HCT116 (cell line): ENCODE results near the gene CELA2B.

ENCODE experiments used
- CEBPB ChIP-seq: IDR thresholded peaks from 2 replicates; pipeline ENCODE4 v1.6.1; 2012; ENCODE audit warnings: low read depth
- CTCF ChIP-seq, 3 experiments: fragments of 200-600 bp in 1 of 3; sonication (generic) in 1 of 3; IDR thresholded peaks in 2 of 3; conservative IDR thresholded peaks in 1 of 3; 2 replicates each; pipeline ENCODE4 v1.5.1; 2012 to 2017; ENCODE audit warnings: low read depth in 2 of 3, low read length in 2 of 3, antibody characterized with exemption in 1 of 3, borderline replicate concordance in 1 of 3, control low read depth in 1 of 3, mild to moderate bottlenecking in 1 of 3, mixed read lengths in 1 of 3, mixed run types in 1 of 3, moderate library complexity in 1 of 3; ENCODE audit not compliant: insufficient read depth in 1 of 3
- EGR1 ChIP-seq: IDR thresholded peaks from 2 replicates; pipeline ENCODE4 v1.6.1; 2012; ENCODE audit warnings: low read depth
- JUND ChIP-seq: IDR thresholded peaks from 2 replicates; pipeline ENCODE4 v1.6.1; 2012
- MAX ChIP-seq: IDR thresholded peaks from 2 replicates; pipeline ENCODE4 v1.6.1; 2012
- POLR2A ChIP-seq: IDR thresholded peaks from 2 replicates; pipeline ENCODE4 v1.7.0; 2011; ENCODE audit warnings: borderline replicate concordance; ENCODE audit not compliant: insufficient read depth, insufficient read length; ENCODE audit errors: extremely low read depth
- RAD21 ChIP-seq: IDR thresholded peaks from 2 replicates; pipeline ENCODE4 v1.6.1; 2012; ENCODE audit warnings: low read depth, mild to moderate bottlenecking
- REST ChIP-seq: IDR thresholded peaks from 2 replicates; pipeline ENCODE4 v1.6.1; 2012; ENCODE audit warnings: low read depth
- SIN3A ChIP-seq: IDR thresholded peaks from 2 replicates; pipeline ENCODE4 v1.6.1; 2012; ENCODE audit warnings: low read depth
- YY1 ChIP-seq: IDR thresholded peaks from 2 replicates; pipeline ENCODE4 v1.6.1; 2011; ENCODE audit warnings: low read length, low read depth, moderate library complexity, mild to moderate bottlenecking; ENCODE audit not compliant: insufficient replicate concordance; ENCODE audit errors: extremely low read depth
- ZNF274 ChIP-seq: fragments of 200-500 bp; sonication (Bioruptor generic); IDR thresholded peaks from 2 replicates; pipeline ENCODE4 v1.6.1; 2014; ENCODE audit warnings: mild to moderate bottlenecking, low read depth, low read length, inconsistent platforms

GRCh38 chr1:15476927-15477326 lies 1.0 kb downstream of the CELA2B start:
- TF ChIP-seq POLR2A: no peak
- TF ChIP-seq CTCF (IDR thresholded peaks at IDR 0.05 in 2 of 3, conservative IDR thresholded peaks at IDR 0.05 in 1 of 3; ENCODE audit: borderline replicate concordance in 1 of 3, insufficient read depth in 1 of 3, low read depth in 2 of 3, low read length in 2 of 3): no peak
- no peak for TF ChIP-seq MAX
- no peak for TF ChIP-seq REST
- TF ChIP-seq EGR1: no peak
- no peak for TF ChIP-seq JUND
- TF ChIP-seq YY1: no peak
- TF ChIP-seq ZNF274: no peak
- no peak for TF ChIP-seq SIN3A
- TF ChIP-seq RAD21: no peak
- no peak for TF ChIP-seq CEBPB
